ENCODE measurements around the gene DNAJC25.

The DNAJC25 gene

GRCh38 chr9:111674319-111674718 is 43.2 kb downstream of the DNAJC25 start:
- no peak for DNase-seq

- no peak for DNase-seq
Measured at GRCh38 chr9:111676116-111676515, 45.0 kb downstream of the DNAJC25 start.

- DNase-seq, result no peak
Measured at GRCh38 chr9:111678293-111678692, 47.2 kb downstream of the DNAJC25 start.

- DNase-seq, result no peak
Measured at GRCh38 chr9:111679199-111679598, 48.1 kb downstream of the DNAJC25 start.

- no peak for DNase-seq
Measured at GRCh38 chr9:111683392-111683791, 52.3 kb downstream of the DNAJC25 start.

- no peak for DNase-seq
Measured at GRCh38 chr9:111691672-111692329, 60.7 kb downstream of the DNAJC25 start.

GRCh38 chr9:111696796-111697195 is 65.7 kb downstream of the DNAJC25 start:
- DNase-seq, result no peak

GRCh38 chr9:111700776-111701175 is 69.6 kb downstream of the DNAJC25 start:
- DNase-seq, result no peak

All from NCI-H2107 (cell line).